ENCODE measurements around the gene CFAP46.

Gene CFAP46

GRCh38 chr10:132885451-132886210, 56.7 kb downstream of the CFAP46 start:
- Histone ChIP-seq H3K27me3 (ENCODE audit: control insufficient read depth, insufficient read depth, low read length) (no peaks in the 10 kb centered on the region), H3K36me3 (ENCODE audit: control insufficient read depth, insufficient read depth, low read length) (no peaks in the 10 kb centered on the region), H3K9me3 (ENCODE audit: control insufficient read depth, insufficient read depth, low read length) (no peaks in the 10 kb centered on the region), H3K4me1 (ENCODE audit: control insufficient read depth, insufficient read depth, low read length) (peaks cover 3% of the 10 kb centered on the region; the same call in 1 of the 2 replicates), H3K4me3 (ENCODE audit: low read length) (no peak overlapping the region), H3K27ac (ENCODE audit: low read length) (no peak overlapping the region)
- DNase-seq (ENCODE audit: low read depth, low spot score) = no peak
- no CpG with 5 or more reads among the region's 31 CpGs for whole genome bisulfite sequencing (ENCODE audit: insufficient coverage, insufficient read length)

GRCh38 chr10:132884691-132885271, 57.6 kb downstream of the CFAP46 start:
- Histone ChIP-seq H3K4me3 (ENCODE audit: low read length) (no peak overlapping the region), H3K27ac (ENCODE audit: low read length) (no peak overlapping the region), H3K27me3 (ENCODE audit: control insufficient read depth, insufficient read depth, low read length) (no peaks in the 10 kb centered on the region), H3K36me3 (ENCODE audit: control insufficient read depth, insufficient read depth, low read length) (no peaks in the 10 kb centered on the region), H3K4me1 (ENCODE audit: control insufficient read depth, insufficient read depth, low read length) (peaks cover 1% of the 10 kb centered on the region; the same call in 1 of the 2 replicates), H3K9me3 (ENCODE audit: control insufficient read depth, insufficient read depth, low read length) (no peaks in the 10 kb centered on the region)
- WGBS (ENCODE audit: insufficient coverage, insufficient read length) = no CpG with 5 or more reads among the region's 28 CpGs
- no peak for DNase-seq (ENCODE audit: low read depth, low spot score)

- no peak for DNase-seq (ENCODE audit: low read depth, low spot score)
- H3K36me3 ChIP-seq (ENCODE audit: control insufficient read depth, insufficient read depth, low read length) = no peaks in the 10 kb centered on the region
- H3K27me3 ChIP-seq (ENCODE audit: control insufficient read depth, insufficient read depth, low read length) = no peaks in the 10 kb centered on the region
- no peaks in the 10 kb centered on the region for H3K9me3 ChIP-seq (ENCODE audit: control insufficient read depth, insufficient read depth, low read length)
- peaks cover 7% of the 10 kb centered on the region for H3K4me1 ChIP-seq (ENCODE audit: control insufficient read depth, insufficient read depth, low read length)
- no peak overlapping the region for H3K27ac ChIP-seq (ENCODE audit: low read length)
- WGBS (ENCODE audit: insufficient coverage, insufficient read length) = no CpG with 5 or more reads among the region's 18 CpGs
- H3K4me3 ChIP-seq (ENCODE audit: low read length) = no peak overlapping the region
Measured at GRCh38 chr10:132884041-132884440, 58.3 kb downstream of the CFAP46 start.

GRCh38 chr10:132883391-132883881, 58.9 kb downstream of the CFAP46 start:
- no peak overlapping the region for H3K4me3 ChIP-seq (ENCODE audit: low read length)
- no peaks in the 10 kb centered on the region for H3K9me3 ChIP-seq (ENCODE audit: control insufficient read depth, insufficient read depth, low read length)
- H3K27ac ChIP-seq (ENCODE audit: low read length) = no peak overlapping the region
- no peak for DNase-seq (ENCODE audit: low read depth, low spot score)
- H3K36me3 ChIP-seq (ENCODE audit: control insufficient read depth, insufficient read depth, low read length) = no peaks in the 10 kb centered on the region
- peaks cover 7% of the 10 kb centered on the region for H3K4me1 ChIP-seq (ENCODE audit: control insufficient read depth, insufficient read depth, low read length)
- no CpG with 5 or more reads among the region's 20 CpGs for WGBS (ENCODE audit: insufficient coverage, insufficient read length)
- H3K27me3 ChIP-seq (ENCODE audit: control insufficient read depth, insufficient read depth, low read length) = no peaks in the 10 kb centered on the region

GRCh38 chr10:132882069-132882951, 60.1 kb downstream of the CFAP46 start:
- peaks cover 10% of the 10 kb centered on the region for H3K4me1 ChIP-seq (ENCODE audit: control insufficient read depth, insufficient read depth, low read length)
- 100% methylated on average over 1 of the region's 18 CpGs for WGBS (ENCODE audit: insufficient coverage, insufficient read length)
- H3K27ac ChIP-seq (ENCODE audit: low read length) = no peak overlapping the region
- H3K4me3 ChIP-seq (ENCODE audit: low read length) = no peak overlapping the region
- no peaks in the 10 kb centered on the region for H3K36me3 ChIP-seq (ENCODE audit: control insufficient read depth, insufficient read depth, low read length)
- no peaks in the 10 kb centered on the region for H3K27me3 ChIP-seq (ENCODE audit: control insufficient read depth, insufficient read depth, low read length)
- no peak for DNase-seq (ENCODE audit: low read depth, low spot score)
- H3K9me3 ChIP-seq (ENCODE audit: control insufficient read depth, insufficient read depth, low read length) = no peaks in the 10 kb centered on the region

- Histone ChIP-seq H3K4me3 (ENCODE audit: low read length) (no peak overlapping the region), H3K27ac (ENCODE audit: low read length) (no peak overlapping the region), H3K9me3 (ENCODE audit: control insufficient read depth, insufficient read depth, low read length) (no peaks in the 10 kb centered on the region), H3K36me3 (ENCODE audit: control insufficient read depth, insufficient read depth, low read length) (no peaks in the 10 kb centered on the region), H3K27me3 (ENCODE audit: control insufficient read depth, insufficient read depth, low read length) (no peaks in the 10 kb centered on the region), H3K4me1 (ENCODE audit: control insufficient read depth, insufficient read depth, low read length) (peaks cover 8% of the 10 kb centered on the region)
- no peak for DNase-seq (ENCODE audit: low read depth, low spot score)
- no CpG with 5 or more reads among the region's 23 CpGs for WGBS (ENCODE audit: insufficient coverage, insufficient read length)
Measured at GRCh38 chr10:132881186-132881920, 61.0 kb downstream of the CFAP46 start.

- no peaks in the 10 kb centered on the region for H3K9me3 ChIP-seq (ENCODE audit: control insufficient read depth, insufficient read depth, low read length)
- no peak overlapping the region for H3K4me3 ChIP-seq (ENCODE audit: low read length)
- DNase-seq (ENCODE audit: low read depth, low spot score) = no peak
- no peak overlapping the region for H3K27ac ChIP-seq (ENCODE audit: low read length)
- no peaks in the 10 kb centered on the region for H3K36me3 ChIP-seq (ENCODE audit: control insufficient read depth, insufficient read depth, low read length)
- peaks cover 8% of the 10 kb centered on the region for H3K4me1 ChIP-seq (ENCODE audit: control insufficient read depth, insufficient read depth, low read length)
- no peaks in the 10 kb centered on the region for H3K27me3 ChIP-seq (ENCODE audit: control insufficient read depth, insufficient read depth, low read length)
- no CpG with 5 or more reads among the region's 35 CpGs for WGBS (ENCODE audit: insufficient coverage, insufficient read length)
Measured at GRCh38 chr10:132880128-132880981, 62.0 kb downstream of the CFAP46 start.

- Histone ChIP-seq H3K27me3 (ENCODE audit: control insufficient read depth, insufficient read depth, low read length) (no peaks in the 10 kb centered on the region), H3K27ac (ENCODE audit: low read length) (no peak overlapping the region), H3K4me3 (ENCODE audit: low read length) (no peak overlapping the region), H3K4me1 (ENCODE audit: control insufficient read depth, insufficient read depth, low read length) (peaks cover 8% of the 10 kb centered on the region), H3K9me3 (ENCODE audit: control insufficient read depth, insufficient read depth, low read length) (no peaks in the 10 kb centered on the region), H3K36me3 (ENCODE audit: control insufficient read depth, insufficient read depth, low read length) (no peaks in the 10 kb centered on the region)
- no CpG with 5 or more reads among the region's 38 CpGs for whole genome bisulfite sequencing (ENCODE audit: insufficient coverage, insufficient read length)
- DNase-seq (ENCODE audit: low read depth, low spot score) = no peak
Measured at GRCh38 chr10:132879408-132880127, 62.8 kb downstream of the CFAP46 start.

Data from iPS DF 6.9 (cell line).